Activated CD8-positive, alpha-beta memory T cell treated with anti-CD3 and anti-CD28 coated beads for 48 hours (primary cell): ENCODE measurements around the gene SELPLG.
"Not testable (repeated sequence)": the region's sequence is repeated elsewhere in the genome, so short reads cannot be mapped to it uniquely, and the experiment has no call there.

Source experiments
- DNase-seq, 3 experiments: peaks; one replicate each; pipeline ENCODE4 v3.0.0-alpha.2; 2020; ENCODE audit warnings: low read depth in 2 of 3, low spot score in 2 of 3

The SELPLG gene

DNA sequence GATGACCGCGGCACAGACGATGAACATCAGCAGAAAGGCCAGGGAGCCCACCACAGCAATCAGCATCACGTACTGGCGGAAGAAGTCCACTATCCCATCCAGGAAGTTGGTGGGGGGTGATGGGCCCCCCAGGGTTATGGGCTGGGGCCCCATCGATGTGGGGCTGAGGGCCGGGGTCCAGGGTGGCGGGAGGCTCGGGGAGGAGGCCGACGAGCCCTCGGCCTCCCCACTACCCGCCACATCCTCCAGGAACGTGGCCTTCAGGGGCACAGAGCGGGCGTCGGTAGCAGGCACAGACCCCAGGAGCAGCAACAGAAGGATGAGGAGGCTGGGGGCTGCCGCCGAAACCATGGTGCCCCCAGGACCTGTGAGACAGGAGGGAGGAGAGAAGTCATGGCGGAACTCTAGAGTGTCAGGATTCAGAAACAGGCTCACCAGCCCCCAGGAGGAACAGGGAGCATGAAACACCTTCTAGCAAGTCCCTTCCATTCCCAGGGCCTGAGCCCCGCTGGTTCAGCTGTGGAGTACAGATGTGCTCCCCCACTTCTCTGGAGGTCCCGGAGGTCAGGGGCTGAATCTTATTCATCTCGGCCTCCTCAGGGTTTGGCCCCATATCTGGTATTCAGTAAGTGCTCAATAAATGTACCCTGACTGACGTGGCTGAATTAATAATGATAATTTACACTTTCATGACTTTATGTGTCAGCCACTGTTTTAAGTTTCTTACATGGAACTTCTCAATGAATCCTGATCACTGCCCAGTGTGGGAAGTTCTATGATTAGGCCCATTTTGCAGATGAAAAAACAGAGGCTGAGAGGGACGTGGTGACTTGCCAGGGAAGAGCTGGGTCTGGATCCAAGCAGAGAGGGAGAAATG lies 41.4 kb downstream of the SELPLG start:
- no peak for DNase-seq

DNA sequence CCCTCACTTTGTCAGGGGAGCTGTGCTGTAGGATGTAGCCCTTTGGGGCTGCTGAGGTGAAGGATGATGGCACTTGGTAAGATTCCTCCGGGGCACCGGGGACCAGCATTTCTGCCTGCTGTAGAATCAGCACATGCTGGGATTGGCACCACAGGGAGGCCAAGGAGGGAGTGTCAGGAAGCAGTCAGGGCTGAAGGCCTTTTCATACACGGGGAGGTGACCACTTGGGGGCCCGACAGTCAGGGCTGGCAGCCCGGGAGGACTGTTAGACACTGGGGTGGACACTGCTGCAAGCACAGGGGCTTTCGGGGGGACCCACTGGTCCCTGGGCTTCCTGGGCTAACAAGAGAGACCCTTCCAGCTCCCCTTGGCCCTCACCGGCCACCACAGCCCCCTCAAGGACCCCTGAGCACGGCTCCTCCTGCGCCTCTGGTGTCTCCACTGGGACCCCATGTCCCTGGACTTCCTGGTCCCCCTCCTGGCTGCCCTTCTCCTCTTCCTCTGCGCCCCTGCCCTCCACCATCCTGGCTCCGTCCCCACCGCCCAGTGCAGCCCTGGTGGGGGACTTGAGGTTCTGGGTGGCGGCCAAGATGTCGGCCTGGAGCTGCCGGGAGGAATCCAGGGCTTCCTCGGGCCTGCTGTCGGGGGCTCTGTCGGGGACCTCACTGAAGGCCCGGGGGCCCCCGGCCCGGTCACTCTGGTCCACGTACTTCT lies 42.3 kb downstream of the SELPLG start:
- no peak for DNase-seq

DNA sequence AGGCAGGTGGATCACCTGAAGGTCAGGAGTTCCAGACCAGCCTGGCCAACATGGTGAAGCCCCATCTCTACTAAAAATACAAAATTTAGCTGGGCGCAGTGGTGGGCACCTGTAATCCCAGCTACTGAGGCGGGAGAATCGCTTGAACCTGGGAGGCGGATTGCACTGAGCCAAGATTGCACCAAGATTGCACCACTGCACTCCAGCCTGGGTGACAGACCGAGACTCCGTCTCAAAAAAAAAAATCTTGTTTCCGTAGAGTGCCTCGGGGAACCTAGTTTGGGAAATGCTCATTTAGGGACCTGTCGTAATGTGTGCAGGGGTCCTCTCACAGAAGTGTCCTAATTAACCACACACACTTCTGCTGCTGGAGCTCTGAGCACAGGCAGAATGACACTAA lies 43.2 kb downstream of the SELPLG start:
- not testable (repeated sequence) for DNase-seq

DNA sequence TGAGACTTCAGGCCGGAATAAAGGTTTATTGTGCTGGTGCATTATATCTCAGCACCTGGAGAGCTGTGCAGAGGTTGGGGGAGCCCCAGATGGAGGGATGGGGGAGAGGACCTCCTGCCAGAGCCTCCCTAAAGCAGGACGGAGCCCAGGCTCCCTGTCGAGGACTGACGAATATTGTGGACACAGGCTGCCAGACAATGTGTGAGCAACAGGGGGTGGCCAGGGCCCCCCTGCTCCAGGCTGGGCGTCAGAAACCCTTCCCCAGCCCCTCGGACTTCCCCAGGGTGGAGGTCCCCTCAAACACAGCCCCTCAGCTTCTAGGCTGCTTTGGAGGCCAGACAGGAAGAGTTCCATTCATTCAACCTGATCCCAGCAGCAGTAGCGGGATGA lies 43.9 kb downstream of the SELPLG start:
- no peak for DNase-seq

DNA sequence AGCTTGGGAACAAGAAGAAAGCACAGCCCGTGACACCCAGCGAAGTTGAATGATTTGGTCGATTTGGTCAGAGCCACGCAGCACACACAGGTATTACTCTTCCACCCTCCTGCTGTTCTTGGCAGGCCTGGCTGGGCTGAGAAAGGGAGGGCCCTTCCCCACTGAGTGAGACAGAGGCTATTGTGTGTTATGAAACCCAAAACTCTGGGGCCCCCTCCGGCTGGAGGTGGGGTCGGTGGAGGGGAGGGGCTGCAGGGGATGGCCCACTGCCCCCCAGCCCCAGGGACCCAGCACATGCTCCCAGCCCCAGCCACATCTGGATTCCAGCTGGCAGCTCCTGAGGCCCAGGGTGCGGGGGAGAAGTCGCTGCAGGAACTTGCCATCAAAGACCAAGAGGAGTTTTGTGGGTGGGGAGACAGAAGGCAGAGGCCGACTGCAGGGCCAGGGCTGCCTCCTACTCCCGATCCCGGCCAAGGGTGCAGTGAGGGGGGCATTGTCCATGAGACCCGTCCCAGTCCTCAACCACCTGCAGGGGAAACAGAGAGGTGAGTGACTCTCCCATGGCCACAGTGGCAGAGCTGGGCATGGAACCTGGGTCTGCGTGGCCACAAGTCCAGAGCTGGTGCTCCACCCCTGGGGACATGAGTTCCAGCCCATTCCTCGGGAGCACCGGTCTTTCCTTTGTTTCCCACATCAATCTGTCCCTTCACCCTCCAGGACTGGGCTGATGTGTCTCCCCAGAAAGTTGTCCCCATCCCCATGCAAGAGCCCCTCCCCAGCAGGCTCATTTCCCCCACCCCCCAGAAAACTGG lies 44.5 kb downstream of the SELPLG start:
- DNase-seq = no peak

DNA sequence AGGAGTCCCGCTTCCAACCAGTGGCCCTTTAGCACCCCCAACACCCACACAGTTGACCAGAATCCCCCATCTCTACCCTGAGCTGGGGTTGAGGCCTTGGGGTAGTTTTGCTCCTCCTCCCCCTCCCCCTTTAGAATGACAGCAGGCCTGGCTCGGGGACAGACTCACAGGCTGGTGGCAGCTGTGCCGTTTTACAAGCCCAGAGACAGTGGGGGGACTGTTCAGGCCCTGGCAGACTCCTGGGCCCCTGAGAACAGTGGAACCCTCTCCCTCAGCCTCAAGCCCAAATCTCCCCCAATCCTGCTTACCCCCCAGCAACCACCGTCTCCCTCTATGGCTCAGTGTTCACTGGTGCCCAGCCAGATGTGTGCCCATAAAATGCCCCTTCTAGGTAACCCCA lies 45.9 kb downstream of the SELPLG start:
- DNase-seq = no peak

DNA sequence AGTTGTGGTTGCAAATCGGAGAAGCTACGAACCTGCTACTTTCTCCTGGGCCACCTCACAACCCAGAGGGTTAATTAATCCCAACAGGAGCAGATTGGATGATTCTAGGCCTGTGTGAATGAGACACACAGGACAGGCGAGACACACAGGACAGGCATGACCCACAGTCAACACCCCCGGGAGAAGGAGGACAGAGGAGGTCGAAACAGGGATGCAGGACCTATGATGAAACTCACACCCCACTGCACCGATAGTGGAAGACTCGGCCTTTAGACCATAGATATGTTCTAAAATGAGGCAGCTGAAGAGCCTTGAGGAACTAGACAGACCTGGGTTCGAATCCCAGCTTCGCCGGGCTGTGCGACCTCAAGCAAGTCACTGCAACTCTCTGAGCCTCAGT lies 47.4 kb downstream of the SELPLG start:
- DNase-seq = no peak

DNA sequence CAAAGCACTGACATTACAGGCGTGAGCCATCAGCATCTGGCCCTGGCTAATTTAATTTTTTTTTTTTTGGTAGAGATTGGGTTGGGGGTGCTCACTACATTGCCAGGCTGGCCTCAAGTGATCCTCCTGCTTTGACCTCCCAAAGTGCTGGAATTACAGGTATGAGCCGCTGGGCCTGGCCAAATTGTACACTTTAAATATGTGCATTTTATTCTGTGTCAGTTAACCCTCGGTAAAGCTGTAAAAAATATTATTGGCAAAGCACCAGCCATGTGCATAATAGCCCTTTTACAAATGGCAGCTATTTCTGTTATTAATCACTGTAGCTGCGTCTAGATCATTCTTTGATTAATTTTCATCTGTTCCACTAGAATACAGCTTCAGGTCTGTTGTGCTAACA lies 47.8 kb downstream of the SELPLG start:
- DNase-seq = no peak

DNA sequence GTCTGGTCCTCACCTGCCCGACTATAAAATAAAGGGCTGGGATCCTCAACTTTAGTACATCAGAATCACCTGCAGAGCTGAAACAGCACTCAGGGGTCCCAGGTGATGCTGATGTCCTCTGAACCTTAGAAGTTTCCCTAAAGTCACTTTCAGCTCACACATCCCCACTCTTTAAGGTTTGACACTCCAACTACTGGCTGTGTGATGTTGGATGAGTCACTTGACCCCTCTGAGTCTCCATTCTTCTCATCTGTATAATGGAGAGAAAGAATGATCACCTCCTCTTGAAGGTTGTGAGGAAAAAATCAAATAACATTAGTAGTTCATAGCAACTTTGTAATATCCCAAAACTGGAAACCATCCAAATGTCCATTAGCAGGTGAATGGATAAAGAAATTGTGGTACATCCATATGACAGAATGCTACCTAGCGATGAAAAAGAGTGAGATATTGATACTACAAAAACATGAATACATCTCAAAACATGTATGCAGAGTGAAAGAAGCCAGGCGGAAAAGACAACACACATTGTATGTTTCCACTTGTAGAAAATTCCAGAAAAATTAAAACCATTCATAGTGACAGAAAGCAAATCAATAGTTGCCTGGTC lies 49.1 kb downstream of the SELPLG start:
- DNase-seq = no peak

DNA sequence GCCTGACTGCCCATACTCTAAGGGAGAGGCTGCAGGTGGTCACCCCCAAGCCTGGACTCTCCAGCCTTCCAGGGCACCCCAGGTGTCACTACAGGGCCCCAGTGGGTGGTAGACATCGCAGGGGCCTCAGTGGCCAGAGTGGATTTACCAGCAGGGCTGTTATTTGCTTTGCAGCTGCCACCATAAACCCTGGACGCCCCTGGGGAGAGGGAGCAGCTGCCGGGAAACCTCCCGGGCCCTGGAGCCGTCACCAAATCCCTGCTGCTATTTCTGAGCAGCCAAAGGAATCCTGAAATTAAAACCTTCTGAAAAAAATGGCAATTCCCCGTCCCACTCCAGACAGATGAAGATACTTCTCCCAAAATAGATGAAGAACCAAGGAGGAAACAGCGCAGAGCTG lies 49.7 kb downstream of the SELPLG start:
- DNase-seq = no peak

DNA sequence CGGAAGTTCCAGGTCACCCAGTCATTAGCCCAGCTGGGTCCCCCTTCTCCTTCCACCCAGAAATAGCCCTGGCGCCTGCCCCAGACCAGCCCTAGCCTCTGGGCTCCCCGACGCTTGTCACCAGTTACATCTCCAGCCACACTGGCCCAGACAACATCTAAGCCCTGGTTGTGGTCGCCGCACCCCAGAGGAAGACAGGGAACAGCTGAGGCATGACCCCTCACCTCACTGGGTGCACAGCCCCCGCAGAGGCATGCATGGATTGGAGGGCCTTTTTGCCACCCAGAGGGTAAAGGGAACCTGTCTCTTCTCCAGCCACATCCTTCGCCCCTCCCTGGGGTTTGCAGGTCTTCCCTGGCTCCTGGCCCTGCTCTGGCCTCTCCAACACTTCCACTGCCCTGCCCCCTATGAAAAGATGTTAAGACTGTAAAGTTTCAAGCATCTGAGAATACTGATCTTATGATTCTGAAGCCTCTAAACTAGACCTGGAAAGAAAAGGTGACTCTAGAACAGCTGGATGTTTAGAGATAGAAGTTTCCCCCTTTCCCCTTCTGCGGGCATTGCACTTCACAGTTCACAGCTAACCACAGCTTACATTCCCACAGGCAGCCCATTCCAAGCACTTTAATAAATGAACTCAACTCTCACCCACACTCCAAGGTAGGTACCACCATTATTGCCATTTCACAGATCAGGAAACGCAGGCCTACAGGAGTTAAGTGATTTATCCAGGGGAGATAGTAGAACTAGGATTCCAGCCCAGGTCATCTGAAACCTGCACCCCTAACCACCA lies 50.5 kb downstream of the SELPLG start:
- DNase-seq = no peak

DNA sequence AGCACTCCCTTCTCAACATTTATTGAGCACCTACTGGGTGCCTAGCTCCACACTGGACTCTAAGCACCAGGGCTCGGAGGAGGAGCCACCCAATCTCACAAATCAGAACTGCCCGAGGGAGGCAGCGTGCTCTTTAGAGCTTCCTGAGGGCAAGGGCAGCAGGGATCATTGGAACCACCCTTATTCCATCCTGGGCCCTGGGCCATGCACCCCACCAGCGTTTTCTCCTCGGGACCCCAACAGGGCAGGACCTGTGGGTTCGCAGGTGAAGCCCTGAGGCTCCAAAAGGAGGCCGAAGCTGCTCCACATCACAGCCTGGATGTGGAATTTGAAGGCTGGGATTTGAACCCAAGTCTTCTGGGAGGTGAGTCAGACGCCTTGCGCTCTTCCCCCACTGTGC lies 51.2 kb downstream of the SELPLG start:
- DNase-seq = no peak

DNA sequence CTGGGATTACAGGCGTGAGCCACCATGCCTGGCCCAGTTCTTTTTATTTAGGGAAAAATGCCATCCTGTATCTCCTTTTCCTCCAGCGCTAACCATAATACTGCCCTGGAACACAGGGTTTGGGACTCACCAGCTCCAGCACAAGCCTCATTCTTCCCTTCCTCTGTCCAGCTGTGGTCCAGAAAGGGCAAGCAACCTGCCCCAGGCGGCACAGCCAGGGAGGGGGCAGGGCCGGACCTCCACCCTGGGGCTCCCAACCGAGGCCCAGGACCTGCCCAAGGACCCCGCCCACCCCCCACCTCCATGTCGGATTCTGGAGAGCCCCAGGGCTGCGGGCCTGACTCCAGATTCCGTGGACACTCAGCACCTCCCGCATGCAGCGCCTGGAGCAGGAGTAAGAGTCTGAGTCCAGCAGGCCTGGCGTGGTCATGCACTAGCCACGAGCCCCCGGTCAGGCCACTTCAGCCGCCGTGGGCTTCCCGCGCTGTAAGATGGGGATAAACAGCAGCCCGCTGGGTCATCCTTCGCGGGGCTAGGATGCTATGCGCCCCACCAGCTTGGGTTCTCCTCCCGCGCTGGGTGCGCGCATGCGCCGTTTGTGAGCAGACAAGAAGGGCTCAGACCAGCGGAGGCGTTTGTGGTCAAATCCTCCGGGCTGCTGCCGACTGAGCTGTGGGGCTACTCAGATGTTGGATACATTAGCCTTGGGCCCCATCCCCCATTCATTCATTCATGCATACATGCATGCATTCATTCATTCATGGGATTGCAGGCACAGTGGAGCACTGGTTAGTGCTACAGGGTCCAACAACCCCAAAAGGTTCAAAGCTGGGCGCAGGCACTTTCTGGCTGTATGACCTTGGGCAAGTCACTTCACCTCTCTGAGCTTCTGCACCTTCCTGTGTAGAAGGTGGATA lies 52.1 kb downstream of the SELPLG start:
- no peak for DNase-seq

DNA sequence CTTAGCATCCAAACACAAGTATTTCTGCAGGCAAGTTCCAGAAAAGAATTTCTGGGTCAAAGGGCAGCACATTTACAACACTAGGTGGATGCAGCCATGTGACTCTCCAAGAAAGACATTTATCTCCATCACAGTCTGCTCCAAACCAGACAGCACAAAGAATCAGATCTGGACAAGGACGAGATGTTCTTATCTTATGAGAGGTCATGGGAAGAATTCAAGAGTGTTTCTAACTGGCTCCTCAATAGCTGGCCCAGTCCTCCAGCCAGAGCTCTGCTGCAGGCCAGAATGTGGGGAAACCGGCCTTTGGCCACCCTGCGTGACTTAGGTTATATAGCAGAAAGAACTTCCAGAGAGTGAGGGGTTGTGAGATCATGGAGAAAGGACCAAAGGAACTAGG lies 53.2 kb downstream of the SELPLG start:
- DNase-seq = no peak

DNA sequence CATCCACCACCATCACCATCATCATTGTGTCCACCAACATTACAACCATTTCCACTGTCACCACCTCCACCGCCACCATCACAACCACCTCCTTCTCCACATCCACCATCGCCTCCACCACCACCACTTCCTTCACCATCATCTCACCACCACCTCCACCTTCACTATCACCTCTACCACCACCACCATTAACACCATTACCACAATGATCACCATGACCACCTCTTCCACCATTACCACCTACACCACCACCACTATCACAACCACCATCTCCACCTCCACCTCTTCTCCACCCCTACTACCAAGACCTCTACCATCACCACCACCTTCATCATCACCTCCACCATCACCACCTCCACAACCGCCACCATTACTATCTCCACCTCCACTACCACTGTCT lies 54.9 kb downstream of the SELPLG start:
- no peak for DNase-seq

DNA sequence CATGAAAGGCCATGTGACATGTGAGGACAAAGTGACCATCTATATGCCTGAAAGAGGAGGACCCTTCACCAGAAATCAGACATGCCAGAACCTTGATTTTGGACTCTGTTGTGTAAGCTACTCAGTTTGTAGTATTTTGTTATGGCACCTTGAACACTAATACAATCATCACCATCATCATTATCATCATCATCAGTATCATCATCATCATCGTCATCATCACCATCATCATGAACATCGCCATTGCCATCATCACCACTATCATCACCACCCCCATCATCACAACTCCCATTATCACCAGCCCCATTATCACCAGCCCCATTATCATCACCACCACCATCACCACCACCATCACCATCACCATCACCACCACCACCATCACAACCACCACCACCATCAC lies 55.4 kb downstream of the SELPLG start:
- DNase-seq = no peak

DNA sequence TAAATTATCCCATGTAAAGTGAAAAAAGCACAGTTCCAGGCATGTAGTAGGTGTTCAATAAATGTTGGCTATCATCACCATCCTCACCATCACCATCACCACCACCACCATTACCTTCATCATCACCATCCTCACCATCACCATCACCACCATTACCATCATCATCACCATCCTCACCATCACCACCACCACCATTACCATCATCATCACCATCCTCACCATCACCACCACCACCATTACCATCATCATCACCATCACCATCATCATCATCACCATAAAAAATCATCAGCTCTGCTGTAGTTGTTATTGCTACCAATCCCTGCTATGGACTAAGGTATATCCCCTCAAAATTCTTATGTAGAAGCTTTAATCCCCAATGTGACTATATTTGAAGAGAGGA lies 56.2 kb downstream of the SELPLG start:
- no peak for DNase-seq

DNA sequence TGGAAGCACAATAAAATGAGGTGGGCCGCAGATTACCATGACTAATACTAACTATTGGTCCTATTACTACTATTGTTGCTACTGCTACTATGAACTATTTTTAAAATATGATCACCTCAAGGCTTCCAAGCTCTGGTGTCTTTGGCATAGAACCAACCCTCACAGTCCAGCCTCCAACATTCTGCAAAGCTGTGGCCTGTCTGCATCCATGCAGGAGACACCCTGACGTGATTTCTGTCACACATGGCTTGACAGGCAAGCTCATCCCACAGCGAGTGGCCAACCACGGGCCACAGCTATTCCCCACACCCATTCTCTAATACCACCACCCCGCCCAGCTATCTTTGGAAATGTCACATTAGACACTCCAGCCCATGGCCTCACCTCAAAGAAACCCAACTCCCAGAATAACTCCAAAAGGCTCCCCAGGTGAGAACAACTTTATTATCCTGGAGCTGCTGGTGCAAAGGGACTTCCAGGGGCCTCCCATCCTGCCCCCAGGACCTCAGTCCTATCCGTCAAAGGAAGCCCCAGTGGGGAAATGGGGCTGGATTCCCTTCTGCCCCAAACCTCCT lies 56.9 kb downstream of the SELPLG start:
- DNase-seq = no peak

DNA sequence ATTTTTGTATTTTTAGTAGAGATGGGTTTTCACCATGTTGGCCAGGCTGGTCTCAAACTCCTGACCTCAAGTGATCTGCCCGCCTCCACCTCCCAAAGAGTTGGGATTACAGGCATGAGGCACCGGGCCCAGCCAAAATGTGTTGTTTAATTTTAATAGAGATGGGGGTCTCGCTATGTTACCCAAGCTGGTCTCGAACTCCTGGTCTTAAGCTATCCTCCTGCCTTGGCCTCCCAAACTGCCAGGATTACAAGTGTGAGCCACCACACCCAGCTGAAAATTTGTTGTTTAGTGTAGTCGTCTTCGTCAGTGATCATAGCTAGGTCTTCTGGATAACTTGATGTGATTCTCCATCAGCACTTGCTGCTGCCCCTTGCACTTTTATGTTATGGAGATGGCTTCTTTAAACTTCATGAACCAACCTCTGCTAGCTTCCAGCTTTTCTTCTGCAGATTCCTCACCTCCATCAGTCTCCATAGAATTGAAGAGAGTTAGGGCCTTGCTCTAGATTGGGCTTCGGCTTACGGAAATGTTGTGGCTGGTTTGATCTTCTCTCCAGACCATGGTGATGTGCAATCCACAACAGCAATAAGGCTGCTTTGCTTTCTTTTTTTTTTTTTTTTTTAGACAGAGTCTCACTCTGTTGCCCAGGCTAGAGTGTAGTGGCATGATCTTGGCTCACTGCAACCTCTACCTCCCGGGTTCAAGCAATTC lies 58.3 kb downstream of the SELPLG start:
- no peak for DNase-seq
